Measurements from ENCODE around the gene ZP1. TPM values are rescaled to one million over a fixed set of nuclear protein-coding genes. Genes with fewer than 3 reads are reported as not detected.

The ZP1 gene
- total RNA-seq, 4 donors from 2014 or later, result 2.1 TPM; not detected in 3

- Histone ChIP-seq H3K27me3 (no peaks in the 10 kb centered on the region), H3K27ac (peak overlapping the region in 3 of 4 donors; percentile 48 to 65 (median 57)), H3K4me3 (no peak overlapping the region), H3K36me3 (no peaks in the 10 kb centered on the region), H3K9me3 (no peaks in the 10 kb centered on the region), H3K4me1 (peaks cover 0 to 15% (median 0%) of the 10 kb centered on the region in 4 donors)
- DNase-seq, result peak in 2 of 3 donors; percentile 41 to 55
- TF ChIP-seq POLR2A (IDR thresholded peaks at IDR 0.05) (no peak), CTCF (IDR thresholded peaks at IDR 0.05) (no peak)
These were observed 5.0 kb downstream of the ZP1 start for GRCh38 chr11:60872124-60872960.

GRCh38 chr11:60872961-60873524, 5.7 kb downstream of the ZP1 start:
- Histone ChIP-seq H3K4me1 (peaks cover 0 to 15% (median 0%) of the 10 kb centered on the region in 4 donors), H3K36me3 (no peaks in the 10 kb centered on the region), H3K27me3 (no peaks in the 10 kb centered on the region), H3K4me3 (no peak overlapping the region), H3K27ac (peak overlapping the region in 2 of 4 donors; percentile 48 to 65), H3K9me3 (no peaks in the 10 kb centered on the region)
- DNase-seq, result peak in 2 of 3 donors; percentile 48 to 54
- TF ChIP-seq CTCF (IDR thresholded peaks at IDR 0.05) (no peak), POLR2A (IDR thresholded peaks at IDR 0.05) (no peak)

GRCh38 chr11:60873533-60873932, 6.2 kb downstream of the ZP1 start:
- Histone ChIP-seq H3K9me3 (no peaks in the 10 kb centered on the region), H3K27ac (peak overlapping the region in 2 of 4 donors; percentile 48 to 65), H3K4me3 (no peak overlapping the region), H3K4me1 (peaks cover 0 to 15% (median 0%) of the 10 kb centered on the region in 4 donors), H3K27me3 (no peaks in the 10 kb centered on the region), H3K36me3 (no peaks in the 10 kb centered on the region)
- TF ChIP-seq POLR2A (IDR thresholded peaks at IDR 0.05) (no peak), CTCF (IDR thresholded peaks at IDR 0.05) (no peak)
- peak in 2 of 3 donors; percentile 29 to 41 for DNase-seq

GRCh38 chr11:60874421-60875365, 7.4 kb downstream of the ZP1 start:
- H3K27ac ChIP-seq, result no peak overlapping the region
- H3K9me3 ChIP-seq, result no peaks in the 10 kb centered on the region
- peak in 2 of 3 donors; percentile 35 to 36 for DNase-seq
- no peaks in the 10 kb centered on the region for H3K27me3 ChIP-seq
- peaks cover 0 to 15% (median 0%) of the 10 kb centered on the region in 4 donors for H3K4me1 ChIP-seq
- TF ChIP-seq POLR2A (IDR thresholded peaks at IDR 0.05), result no peak
- no peak for TF ChIP-seq CTCF (IDR thresholded peaks at IDR 0.05)
- H3K4me3 ChIP-seq, result no peak overlapping the region
- H3K36me3 ChIP-seq, result no peaks in the 10 kb centered on the region

Measured in Peyer's patch (tissue), 4 donors.